Stimulated activated CD8-positive, alpha-beta memory T cell treated with anti-CD3 and anti-CD28 coated beads, Interleukin-4, amount 100 ng/mL, for 48 hours (primary cell): ENCODE results near the gene NHSL2.

Experiments
- DNase-seq: peaks from one replicate; pipeline ENCODE4 v3.0.0-alpha.2; 2020

Gene NHSL2

GRCh38 chrX:71993371-71993770, 82.7 kb downstream of the NHSL2 start:
- no peak for DNase-seq

DNA sequence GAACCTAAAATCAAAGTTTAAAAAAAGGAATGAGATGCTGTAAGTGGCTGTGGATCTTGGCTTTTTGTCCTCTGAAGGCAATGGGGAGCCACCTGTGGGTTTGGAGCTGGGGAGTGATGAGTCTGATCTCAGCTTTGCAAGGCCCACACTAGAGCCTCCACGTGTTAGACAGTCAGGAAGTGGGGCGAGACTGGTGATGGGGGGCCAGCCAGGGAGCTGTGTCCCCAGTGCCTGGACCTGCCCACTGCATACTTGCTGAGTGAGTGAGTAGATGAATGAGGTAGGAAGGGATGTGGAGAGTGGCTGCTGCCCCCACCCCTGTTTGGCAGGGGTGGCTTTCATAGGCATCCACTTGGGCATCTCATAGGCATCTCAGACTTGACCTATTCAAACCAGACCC, 84.0 kb downstream of the NHSL2 start:
- no peak for DNase-seq

DNA sequence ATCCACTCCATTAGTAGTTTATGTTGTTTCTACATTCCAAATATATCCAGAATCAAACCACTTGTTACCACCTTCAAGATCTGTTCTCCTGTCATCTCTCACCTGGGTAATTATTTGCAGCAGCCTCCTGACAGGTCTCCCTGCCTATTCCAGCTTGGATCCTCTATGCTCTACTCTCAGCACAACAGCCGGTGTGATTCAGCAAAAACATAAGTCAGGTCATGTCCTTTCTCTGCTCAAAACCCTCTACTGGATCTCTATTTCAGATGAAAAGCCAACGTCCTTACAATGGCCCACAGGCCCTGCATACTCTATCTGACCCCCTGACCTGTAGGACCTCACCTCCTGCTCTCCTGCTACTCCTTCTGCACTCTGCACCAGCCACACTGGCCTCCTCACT, 84.5 kb downstream of the NHSL2 start:
- no peak for DNase-seq

GRCh38 chrX:71996136-71996535, 85.5 kb downstream of the NHSL2 start:
- DNase-seq: no peak

DNA sequence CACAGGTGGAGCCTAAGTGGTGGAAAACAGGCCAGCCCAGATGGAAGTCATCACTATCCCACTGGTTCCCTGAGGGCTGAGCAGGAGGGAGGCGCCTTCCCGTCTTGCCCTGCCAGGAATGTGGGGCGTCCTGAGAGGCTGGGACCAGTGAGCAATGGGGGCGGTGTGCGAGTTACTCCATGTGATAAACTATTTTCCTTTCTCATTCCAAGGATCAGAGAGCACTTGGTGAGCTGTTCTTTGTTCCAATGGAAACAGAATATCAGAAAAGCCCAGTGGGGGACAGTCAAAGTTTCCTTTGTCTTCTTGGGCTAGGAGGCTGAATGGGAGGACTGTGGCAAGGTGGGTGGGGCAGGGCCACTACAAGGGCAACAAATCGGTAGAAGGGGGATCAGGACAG, 86.2 kb downstream of the NHSL2 start:
- DNase-seq: no peak

GRCh38 chrX:71997320-71997719, 86.7 kb downstream of the NHSL2 start:
- no peak for DNase-seq

DNA sequence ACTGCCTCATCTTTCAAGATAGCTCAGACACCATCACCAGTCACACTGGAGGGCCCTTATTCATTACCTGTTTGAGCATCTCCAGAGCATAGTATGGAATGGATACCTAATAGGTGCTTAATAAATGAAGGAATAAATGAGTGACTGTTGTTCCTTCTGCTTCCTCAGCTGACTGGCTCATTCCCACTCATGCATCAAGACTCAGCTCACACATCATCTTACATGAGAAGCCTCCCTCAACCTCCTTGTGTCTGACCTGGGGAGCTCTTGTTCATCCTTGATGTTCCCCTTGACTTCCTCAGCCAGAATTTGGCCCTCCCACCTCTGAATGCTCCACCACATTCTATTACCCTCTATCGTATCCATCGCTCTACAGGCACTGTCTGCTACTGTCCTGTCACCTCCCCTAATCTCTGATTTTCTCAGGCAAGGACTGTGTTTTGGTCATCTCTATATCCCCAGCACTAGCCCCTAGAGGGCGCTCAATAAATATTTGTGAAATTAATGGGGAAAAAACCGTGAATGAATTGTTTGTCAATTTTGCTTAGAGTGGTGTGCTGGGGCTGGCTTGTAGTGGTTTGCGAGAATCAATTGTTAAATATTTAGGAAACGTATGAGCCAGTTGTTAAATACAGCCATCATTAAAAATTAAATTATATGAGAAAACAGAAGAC, 88.3 kb downstream of the NHSL2 start:
- DNase-seq: peak; percentile 39

- DNase-seq: no peak
Observed at GRCh38 chrX:71999535-71999934, 88.9 kb downstream of the NHSL2 start.

GRCh38 chrX:72001471-72001870, 90.8 kb downstream of the NHSL2 start:
- no peak for DNase-seq

GRCh38 chrX:72001906-72002305, 91.3 kb downstream of the NHSL2 start:
- DNase-seq: no peak

DNA sequence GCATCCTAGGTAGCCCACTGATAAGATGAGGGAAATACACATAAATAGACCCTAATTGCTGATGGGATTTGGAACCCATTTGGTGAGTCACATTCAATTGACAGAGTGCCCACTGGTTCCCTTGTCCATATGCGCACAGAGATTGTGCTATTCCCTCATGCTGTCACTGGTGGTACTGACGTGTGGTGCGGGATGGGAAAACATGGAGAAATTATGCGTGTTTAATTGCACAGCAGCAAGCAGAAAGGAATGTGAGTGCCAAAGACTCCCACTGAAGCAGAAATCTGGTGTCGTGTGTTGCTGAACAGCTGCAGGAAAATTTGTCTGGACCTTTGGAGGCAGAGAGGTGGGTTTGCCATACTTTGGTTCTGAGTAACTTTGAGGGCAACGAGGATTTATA, 92.2 kb downstream of the NHSL2 start:
- DNase-seq: no peak

DNA sequence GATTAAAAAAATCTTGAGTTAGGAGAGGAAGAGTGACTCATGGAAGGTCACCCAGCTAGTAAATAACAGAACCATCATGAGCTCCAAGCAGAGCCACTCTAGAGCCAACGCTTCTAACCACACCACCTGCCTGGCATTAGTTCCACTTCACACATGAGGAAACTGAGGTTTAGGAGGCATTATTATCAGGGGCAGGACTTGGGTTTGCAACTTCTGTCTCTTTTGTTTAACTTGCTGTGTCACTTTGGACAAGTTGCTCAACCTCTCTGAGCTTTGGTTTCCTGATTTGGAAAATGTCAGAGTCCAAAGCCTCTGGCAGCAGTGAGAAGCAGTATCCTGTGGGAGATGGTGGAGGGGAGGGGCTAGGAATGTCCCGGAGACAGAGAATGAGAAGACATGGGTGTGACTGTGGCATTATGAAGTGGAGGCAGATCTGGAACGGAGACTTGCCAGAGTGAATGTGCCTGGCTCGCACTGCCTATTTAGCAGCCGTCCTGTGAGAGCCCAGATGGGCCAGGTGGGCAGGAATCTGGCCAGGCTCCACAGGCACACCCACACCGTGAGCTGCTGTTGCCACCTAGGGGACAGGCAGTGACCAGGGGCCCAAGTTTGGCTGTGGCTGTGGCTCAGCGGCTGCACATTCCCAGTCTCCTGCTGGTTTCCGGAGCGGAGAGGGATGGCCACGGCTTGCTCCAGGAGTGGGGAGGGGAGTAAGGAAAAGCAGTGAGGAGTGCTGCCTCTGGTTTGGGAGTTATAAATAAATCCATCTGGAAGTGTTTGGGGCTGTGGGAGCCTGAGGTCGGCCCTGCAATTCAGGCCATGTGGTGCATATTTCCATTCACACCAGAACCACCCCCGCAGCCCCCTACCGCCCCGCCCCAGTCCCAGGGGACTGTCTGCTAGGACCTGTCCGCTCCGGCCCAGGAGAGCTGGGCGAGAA, 93.4 kb downstream of the NHSL2 start:
- DNase-seq: no peak

- no peak for DNase-seq
Observed at GRCh38 chrX:72005046-72005445, 94.4 kb downstream of the NHSL2 start.

DNA sequence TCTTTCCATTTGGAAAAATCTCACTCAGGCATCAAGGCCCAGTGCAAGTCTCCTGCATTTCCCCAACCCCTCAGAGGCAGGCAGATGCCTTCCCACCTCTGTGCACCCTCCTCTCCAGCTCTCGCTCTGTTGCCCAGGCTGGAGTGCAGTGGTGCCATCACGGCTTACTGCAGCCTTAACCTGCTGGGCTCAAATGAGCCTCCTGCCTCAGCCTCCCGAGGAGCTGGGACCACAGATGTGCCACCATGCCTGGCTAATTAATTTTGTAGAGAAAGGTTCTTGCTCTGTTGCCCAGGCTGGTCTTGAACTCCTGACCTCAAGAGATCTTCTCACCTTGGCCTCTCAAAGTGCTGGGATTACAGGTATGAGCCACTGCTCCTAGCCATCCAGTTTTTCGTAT, 95.8 kb downstream of the NHSL2 start:
- no peak for DNase-seq

GRCh38 chrX:72009731-72010130, 99.1 kb downstream of the NHSL2 start:
- DNase-seq: no peak

DNA sequence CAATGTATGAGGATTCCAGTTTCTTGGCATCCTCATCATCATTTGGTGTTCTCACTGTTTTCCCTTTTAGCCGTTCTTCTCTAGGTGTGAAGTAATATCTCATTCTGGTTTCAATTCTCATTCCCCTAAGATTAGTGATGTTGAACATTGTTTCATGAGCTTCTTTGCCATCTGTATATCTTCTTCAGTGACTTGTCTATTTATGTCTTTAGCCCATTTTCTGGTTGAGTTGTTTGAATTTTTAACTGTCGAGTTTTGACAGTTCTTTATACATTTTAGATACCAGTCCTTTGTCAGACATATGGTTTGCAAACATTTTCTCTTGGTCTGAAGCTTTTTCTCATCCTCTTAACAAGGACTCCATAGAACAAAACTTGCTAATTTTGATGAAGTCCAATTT, 101.1 kb downstream of the NHSL2 start:
- no peak for DNase-seq

DNA sequence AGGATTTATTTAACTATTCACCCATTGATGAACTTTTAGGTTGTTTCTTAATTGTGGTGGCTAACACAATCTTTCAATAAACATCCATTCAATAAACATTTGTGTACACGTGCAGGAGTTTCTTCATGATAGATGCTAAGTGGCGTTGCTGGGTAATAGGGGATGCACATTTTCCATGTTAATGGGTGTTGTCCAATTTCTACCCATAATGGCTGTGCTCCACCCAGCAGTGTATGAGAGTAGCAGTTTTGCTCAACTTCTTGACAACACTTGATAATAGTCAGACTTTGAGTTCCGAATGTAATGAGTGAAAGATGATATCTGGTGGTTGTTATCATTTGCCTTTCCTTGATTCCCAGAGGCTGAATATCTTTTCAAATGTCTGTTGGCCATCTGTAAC, 104.7 kb downstream of the NHSL2 start:
- DNase-seq: no peak

- DNase-seq: no peak
Observed at GRCh38 chrX:72016881-72017783, 106.5 kb downstream of the NHSL2 start.

- DNase-seq: peak; percentile 81
Observed at GRCh38 chrX:72018277-72019112, 107.8 kb downstream of the NHSL2 start.

- no peak for DNase-seq
Observed at GRCh38 chrX:72019487-72019886, 108.8 kb downstream of the NHSL2 start.

- no peak for DNase-seq
Observed at GRCh38 chrX:72020204-72020603, 109.6 kb downstream of the NHSL2 start.

- no peak for DNase-seq
Observed at GRCh38 chrX:72020788-72021187, 110.1 kb downstream of the NHSL2 start.
